ENCODE data around the gene RPTOR.
A peak's percentile ranks its signal among the peaks of the same experiment; 100 is the strongest.

The RPTOR gene

DNA sequence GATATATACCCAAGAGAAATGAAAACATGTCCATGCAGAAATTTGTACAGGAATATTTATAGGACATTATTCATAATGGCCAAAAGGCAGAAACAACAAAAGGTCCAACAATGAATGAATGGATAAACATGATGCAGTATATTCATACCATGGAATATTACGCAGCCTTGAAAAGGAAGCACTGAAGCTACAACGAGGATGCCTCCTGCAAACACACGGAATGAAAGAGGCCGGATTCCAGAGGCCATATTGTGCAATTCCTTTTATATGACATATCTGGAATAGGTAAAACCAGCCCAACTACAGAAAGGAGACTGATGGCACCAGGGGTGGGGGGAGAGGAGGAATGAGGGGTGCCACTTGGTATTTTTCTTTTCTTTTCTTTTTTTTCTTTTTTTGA, 432.5 kb downstream of the RPTOR start:
- DNase-seq (ENCODE audit: low read depth, low spot score): no peak

- DNase-seq (ENCODE audit: low read depth, low spot score): no peak
Observed at GRCh38 chr17:80978499-80979497, 434.2 kb downstream of the RPTOR start.

DNA sequence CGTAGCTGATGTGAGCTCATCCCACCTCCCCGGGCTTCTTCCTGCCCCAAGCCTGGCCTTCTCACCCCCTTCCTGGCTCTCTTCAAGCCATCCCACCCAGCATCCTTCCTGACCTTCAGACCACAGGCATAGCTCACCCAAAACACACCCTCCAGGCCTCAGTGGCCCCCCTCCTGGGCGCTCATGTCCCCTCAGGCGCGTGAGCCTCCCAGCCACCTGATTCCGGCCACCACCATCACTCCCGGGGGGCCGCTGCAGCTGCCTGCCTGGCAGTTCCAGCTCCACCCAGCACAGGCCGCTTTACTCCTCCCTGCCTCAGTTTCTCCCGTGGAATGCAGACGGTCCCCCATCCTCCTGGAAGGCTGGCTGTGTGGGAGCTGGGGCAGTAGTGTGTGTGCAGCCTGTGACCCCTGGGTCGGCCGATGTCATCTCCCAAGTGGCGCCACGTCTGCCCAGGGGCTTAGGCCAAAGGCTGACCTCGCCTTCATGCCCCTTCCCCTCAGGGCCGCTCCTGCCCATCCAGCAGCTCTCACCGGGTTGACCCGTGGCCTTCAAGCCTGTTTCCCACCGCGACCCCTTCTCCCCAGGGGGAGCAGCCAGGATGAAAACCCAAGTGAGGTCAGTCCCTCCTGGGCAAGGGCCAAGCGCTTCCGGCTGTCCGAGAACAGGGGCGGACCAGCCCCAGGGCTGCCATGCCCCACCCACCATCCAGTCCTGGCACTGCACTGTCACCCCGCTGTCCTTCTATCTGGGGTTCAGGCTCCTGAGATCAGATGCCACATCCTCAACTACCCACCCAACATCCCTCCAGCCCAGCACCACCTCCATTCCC, 435.1 kb downstream of the RPTOR start:
- DNase-seq (ENCODE audit: low read depth, low spot score): no peak

GRCh38 chr17:80980397-80981061, 435.9 kb downstream of the RPTOR start:
- no peak for DNase-seq (ENCODE audit: low read depth, low spot score)

GRCh38 chr17:80981062-80981902, 436.6 kb downstream of the RPTOR start:
- DNase-seq (ENCODE audit: low read depth, low spot score): peak; percentile 62

DNA sequence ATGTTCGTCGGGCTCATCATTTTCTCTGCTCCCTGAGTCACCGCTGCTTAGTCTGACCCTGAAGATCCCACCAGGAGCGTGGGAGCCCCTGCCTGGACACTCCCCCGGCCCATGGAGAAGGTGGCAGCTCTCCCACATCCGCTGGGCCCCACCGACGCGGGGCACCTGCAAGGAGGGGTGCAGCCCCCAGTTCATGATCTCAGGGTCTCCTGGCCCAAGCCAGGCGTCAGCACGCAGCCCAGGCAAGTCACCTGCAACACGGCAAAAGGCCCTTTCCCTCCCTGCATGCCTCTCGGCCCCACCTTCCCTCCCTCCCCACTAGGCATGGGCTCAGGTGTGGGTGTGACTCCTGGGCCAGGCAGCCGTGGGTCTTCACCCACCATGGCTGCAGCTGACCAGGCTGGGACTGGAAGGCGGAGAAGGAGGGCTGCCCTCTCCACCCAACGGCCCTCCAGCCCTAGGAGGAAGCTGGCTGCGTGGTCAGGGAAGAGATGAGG, 437.3 kb downstream of the RPTOR start:
- no peak for DNase-seq (ENCODE audit: low read depth, low spot score)

- DNase-seq (ENCODE audit: low read depth, low spot score): no peak
Observed at GRCh38 chr17:80982426-80982974, 437.9 kb downstream of the RPTOR start.

GRCh38 chr17:80983545-80983944, 438.9 kb downstream of the RPTOR start:
- no peak for DNase-seq (ENCODE audit: low read depth, low spot score)

DNA sequence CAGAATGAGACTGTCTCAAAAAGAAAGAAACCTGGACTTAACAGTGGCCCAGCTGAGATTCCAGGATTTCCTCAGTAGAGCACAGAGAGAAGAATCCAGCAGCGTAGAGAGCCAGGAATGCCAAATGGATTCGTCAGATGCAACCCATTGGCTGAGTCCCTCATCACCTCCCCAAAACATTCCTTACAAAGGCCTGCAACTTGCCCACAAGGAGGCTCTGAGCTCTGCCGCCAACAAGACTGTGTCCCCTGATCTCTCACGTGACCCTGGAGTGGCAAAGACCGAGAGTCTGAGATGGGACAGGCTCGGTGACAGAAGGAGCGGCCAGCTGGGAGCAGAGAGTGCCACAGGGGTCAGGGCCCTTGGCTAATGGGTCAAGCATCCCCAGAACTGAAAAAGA, 440.1 kb downstream of the RPTOR start:
- DNase-seq (ENCODE audit: low read depth, low spot score): peak; percentile 94

DNA sequence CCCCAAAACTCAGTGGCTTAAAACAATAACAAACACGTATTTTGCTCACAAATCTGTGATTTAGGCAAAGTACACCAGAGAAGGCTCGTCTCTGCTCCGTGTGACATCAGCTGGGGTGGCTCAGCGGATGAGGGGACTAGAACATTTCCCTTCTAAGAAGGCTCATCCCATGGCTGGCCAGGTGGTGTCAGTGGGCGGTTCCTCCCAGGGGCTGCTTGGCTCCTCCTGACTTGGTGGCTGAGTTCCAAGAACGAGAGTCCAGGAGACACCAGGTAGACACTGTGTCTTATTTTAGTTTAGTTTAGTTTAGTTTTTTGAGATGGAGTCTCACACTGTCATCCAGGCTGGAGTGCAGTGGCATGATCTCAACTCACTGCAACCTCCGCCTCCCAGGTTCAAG, 441.4 kb downstream of the RPTOR start:
- no peak for DNase-seq (ENCODE audit: low read depth, low spot score)

DNA sequence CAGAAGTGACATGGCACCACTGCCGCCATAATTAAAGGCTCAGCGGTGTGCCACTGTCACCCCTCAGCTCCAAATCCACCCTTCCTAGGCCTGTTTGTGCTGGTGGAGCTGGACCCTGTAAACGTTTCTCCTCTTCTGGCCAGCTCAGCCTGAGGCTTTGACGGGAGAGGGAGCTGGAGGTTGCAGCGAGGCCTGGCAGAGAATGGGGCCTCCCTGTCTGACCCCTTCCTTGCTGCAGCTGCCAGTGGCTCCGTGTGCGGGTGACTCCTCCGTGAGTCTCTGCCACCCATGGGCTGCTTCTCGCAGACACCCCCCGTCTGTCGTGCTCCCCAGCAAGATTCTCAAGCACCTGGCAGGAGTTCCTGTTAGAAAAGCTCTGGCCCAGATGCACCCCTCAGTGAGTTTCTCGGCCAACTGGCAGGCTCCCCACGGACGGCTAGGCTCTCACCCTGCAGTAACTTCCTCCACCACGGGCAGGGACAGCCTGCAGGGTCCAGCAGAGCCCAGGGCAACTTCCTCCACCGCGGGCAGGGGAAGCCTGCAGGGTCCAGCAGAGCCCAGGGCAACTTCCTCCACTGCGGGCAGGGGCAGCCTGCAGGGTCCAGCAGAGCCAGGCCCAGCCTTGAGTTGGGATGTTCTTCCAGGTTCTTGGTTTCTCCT, 442.3 kb downstream of the RPTOR start:
- no peak for DNase-seq (ENCODE audit: low read depth, low spot score)

GRCh38 chr17:80987941-80988461, 443.4 kb downstream of the RPTOR start:
- no peak for DNase-seq (ENCODE audit: low read depth, low spot score)

DNA sequence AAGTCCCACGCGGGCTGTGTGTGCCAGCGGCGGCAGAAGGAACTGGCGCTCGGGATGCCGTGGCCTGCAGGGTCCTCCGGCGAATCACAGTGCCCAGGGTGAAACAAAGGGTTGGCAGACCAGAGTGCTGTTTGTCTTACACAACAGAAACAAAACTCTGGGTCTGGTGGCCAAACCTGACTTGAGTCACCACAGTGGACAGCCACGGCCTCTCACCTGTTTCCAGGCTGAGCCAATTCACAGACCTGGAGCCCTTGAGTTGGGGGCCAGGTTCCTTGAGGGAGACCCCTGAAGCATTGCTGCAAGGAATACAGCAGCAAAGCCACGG, 444.9 kb downstream of the RPTOR start:
- DNase-seq (ENCODE audit: low read depth, low spot score): no peak

- DNase-seq (ENCODE audit: low read depth, low spot score): no peak
Observed at GRCh38 chr17:80990921-80991644, 446.4 kb downstream of the RPTOR start.

DNA sequence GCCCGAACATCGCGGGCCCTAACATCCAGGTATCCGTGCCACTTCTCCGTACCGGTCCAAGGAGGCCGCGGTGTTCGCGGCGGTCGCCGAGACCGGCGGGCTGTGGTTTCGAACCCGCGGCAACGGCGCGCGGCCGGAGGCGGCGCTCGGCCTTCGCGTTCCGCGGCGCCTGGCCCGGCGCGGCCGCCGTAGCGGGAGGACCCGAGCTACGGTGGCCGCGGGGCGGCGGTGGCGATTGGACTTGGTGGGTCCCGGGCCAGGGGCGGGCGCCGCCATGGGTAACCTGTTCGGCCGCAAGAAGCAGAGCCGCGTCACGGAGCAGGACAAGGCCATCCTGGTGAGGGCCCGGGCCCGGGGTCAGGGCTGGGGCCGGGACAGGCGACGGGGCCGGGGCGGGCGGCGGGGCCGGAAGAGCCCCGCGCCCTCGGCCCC, 447.0 kb downstream of the RPTOR start, which contains the start of gene CHMP6:
TSS of gene CHMP6 (plus strand) at position 197 of the 432 bp plus-strand sequence. CDS start at position 275, 78 bp downstream.
- DNase-seq (ENCODE audit: low read depth, low spot score): peak; percentile 62

DNA sequence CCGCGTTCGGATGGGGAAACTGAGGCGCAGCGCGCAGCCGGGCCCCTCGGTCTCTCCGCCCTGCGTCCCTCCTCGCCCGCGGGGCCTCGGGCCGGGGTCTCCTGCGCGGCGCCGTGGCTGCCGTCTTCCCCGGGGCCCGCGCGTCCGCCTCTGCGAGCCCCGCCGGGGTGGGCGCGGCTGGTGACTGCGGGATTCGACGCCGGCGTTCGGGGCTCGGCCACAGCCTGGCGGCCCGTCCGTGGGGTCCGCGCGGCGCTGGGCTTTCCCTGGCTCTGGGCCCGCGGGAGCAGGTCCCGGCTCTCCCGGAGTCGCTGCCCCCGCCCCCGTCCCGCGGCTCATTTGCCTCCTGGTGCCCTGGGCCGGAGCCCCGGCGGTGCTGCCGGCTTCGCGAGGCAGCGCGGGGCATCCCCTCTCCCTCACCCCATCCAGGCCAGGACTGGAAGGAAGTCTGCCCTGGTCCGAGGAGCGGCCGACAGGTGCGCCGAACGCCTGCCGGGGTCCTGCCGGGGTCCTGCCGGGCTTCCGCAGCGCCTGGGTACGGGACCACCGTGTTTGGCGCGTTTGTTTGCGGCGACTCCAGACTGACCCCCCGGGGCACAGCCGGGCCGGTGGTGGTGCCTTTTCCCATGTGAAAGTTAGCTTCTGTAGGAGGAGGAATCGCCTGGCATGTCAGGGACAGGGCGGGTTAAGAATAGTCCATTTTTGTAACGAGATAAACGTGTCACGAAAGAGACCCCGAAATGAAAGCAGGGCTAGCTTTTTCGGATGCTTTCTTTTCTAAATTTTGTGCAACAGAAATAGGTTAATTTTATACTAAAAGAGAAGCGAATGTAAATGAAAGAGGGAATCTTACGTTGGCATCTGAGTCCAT, 447.7 kb downstream of the RPTOR start:
- no peak for DNase-seq (ENCODE audit: low read depth, low spot score)

GRCh38 chr17:80992948-80993624, 448.4 kb downstream of the RPTOR start:
- no peak for DNase-seq (ENCODE audit: low read depth, low spot score)
